Measurements from ENCODE around the gene UPF3A. TPM values are rescaled to one million over a fixed set of nuclear protein-coding genes. Genes with fewer than 3 reads are reported as not detected.

Gene UPF3A
- total and polyA plus RNA-seq, 9 of the 15 experiments (the other 6 are each of a cell fraction or from before 2014, with no cell fraction given) = 15.6 to 76.5 (median 40.9) TPM

DNA sequence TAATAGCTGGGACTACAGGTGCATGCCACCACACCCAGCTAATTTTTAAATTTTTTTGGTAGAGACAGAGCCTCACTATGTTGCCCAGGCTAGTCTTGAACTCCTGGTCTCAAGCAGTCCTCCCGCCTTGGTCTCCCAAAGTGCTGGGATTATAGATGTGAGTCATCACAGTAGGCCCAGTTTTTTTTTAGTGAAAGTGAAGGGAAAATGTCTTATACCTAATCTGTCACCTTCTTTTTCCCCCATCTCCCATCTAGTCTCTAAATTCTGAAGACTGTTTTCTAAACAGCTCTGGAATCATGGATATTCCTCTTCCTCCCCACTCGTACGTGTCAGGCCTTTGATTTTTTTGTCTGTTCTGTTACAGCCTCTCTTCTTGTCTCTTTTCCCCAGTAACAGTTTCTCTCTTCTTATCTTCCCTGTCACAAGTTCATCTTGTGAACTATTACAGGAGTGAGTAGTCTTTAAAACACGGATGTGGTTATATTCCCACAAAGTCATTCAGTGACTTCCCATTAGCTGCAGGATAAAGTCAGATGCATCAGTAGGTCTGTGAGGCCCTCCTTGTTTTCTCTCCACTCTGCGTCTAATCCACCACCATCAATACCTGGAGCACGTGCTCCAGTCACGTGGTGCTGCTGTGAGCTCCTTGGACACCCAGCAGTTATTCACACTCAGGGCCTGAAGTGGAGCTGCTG, 43.8 kb upstream of the UPF3A start (continued):
- TF ChIP-seq IRF2 (CRISPR knock-in tag; IDR thresholded peaks at IDR 0.05) (no peak), U2AF1 (optimal IDR thresholded peaks at IDR 0.05; ENCODE audit: low read depth, low read length) (no peak), ATF1 (CRISPR knock-in tag; IDR thresholded peaks at IDR 0.05) (no peak), ATF1 (tag; IDR thresholded peaks at IDR 0.05) (no peak), CAMTA2 (CRISPR knock-in tag; conservative IDR thresholded peaks at IDR 0.05) (no peak), MEF2D (tag; conservative IDR thresholded peaks at IDR 0.05; ENCODE audit: low read depth) (peak; percentile 74), ARHGAP35 (IDR thresholded peaks at IDR 0.05; ENCODE audit: partially characterized antibody) (no peak), MAFG (tag; conservative IDR thresholded peaks at IDR 0.05) (no peak), ZNF785 (CRISPR knock-in tag; IDR thresholded peaks at IDR 0.05) (no peak), FOSL1 (tag; conservative IDR thresholded peaks at IDR 0.05) (peak; percentile 87), POLR2B (IDR thresholded peaks at IDR 0.05; ENCODE audit: low read depth, partially characterized antibody) (no peak), MECOM (CRISPR knock-in tag; IDR thresholded peaks at IDR 0.05) (0 out of 2 replicates have a peak, but pooled peaks have one; percentile 25), DMBX1 (CRISPR knock-in tag; IDR thresholded peaks at IDR 0.05; ENCODE audit: borderline replicate concordance) (no peak; the same call in 1 of the 2 replicates), HNRNPLL (IDR thresholded peaks at IDR 0.05; ENCODE audit: low read depth, low read length, poor library complexity, severe bottlenecking) (no peak), RBM34 (IDR thresholded peaks at IDR 0.05; ENCODE audit: borderline replicate concordance, insufficient read depth, low read length) (no peak), ARID4B (CRISPR knock-in tag; IDR thresholded peaks at IDR 0.05) (no peak), ZNF79 (CRISPR knock-in tag; IDR thresholded peaks at IDR 0.05; ENCODE audit: low read depth) (no peak), NR2C2 (CRISPR knock-in tag; IDR thresholded peaks at IDR 0.05) (no peak), NR2C2 (tag; IDR thresholded peaks at IDR 0.05) (peak; percentile 39; the same call in 1 of the 2 replicates), THRAP3 (IDR thresholded peaks at IDR 0.05; ENCODE audit: borderline replicate concordance) (no peak), ZNF586 (CRISPR knock-in tag; conservative IDR thresholded peaks at IDR 0.05) (no peak)
- TF ChIP-seq, protein P1, sequence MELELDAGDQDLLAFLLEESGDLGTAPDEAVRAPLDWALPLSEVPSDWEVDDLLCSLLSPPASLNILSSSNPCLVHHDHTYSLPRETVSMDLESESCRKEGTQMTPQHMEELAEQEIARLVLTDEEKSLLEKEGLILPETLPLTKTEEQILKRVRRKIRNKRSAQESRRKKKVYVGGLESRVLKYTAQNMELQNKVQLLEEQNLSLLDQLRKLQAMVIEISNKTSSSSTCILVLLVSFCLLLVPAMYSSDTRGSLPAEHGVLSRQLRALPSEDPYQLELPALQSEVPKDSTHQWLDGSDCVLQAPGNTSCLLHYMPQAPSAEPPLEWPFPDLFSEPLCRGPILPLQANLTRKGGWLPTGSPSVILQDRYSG (tag; conservative IDR thresholded peaks at IDR 0.05; ENCODE audit: low read depth) = no peak
- TF ChIP-seq, protein P2, sequence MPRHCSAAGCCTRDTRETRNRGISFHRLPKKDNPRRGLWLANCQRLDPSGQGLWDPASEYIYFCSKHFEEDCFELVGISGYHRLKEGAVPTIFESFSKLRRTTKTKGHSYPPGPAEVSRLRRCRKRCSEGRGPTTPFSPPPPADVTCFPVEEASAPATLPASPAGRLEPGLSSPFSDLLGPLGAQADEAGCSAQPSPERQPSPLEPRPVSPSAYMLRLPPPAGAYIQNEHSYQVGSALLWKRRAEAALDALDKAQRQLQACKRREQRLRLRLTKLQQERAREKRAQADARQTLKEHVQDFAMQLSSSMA (CRISPR knock-in tag; IDR thresholded peaks at IDR 0.05) = no peak

Measured in K562 (cell line).